Breast epithelium (tissue), 3 donors: ENCODE data around the gene TAF1.

ENCODE experiments used
- POLR2AphosphoS5 ChIP-seq, 3 donors: sonication (generic); formaldehyde crosslinking; IDR thresholded peaks; one replicate each; pipeline ENCODE4 v1.6.1; 2017; ENCODE audit warnings: antibody characterized with exemption in 3 of 3
- TF ChIP-seq, protein P1 (sequence below), 3 donors: fragments of 450-650 bp; IDR thresholded peaks; one replicate each; pipeline ENCODE4 v1.5.1; 2016 to 2017; ENCODE audit warnings: antibody characterized with exemption in 3 of 3, mild to moderate bottlenecking in 3 of 3, moderate library complexity in 3 of 3

DNA sequence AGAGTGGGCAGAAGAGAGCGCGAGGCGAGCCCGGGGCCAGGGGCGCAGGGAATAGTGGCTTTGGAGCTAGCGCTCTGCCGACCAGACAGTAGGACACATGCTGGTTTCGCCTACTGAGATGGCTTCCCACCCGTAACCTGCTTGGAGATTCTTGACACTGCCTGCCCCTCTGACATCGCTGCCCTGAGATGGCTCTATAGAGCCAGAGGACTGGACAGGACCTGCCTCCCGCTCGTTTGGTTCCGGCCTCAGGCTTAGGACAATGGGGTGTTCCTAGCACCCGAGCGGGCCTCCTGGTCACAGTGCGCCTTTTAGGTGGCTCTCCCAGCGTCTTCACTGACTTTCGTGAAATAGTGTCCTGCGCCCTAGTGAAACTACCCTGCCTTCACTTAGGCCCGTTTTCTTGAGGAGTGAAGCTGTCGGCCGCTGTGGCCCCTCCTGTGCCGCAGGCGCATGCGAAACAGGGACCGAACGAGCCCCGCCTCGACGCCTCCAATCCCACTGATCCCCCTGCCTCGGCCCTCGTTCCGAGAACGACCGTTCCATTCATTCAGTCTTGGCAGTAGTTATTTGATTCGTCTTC is 608 bp downstream of the TAF1 start:
- TF ChIP-seq, protein P1, sequence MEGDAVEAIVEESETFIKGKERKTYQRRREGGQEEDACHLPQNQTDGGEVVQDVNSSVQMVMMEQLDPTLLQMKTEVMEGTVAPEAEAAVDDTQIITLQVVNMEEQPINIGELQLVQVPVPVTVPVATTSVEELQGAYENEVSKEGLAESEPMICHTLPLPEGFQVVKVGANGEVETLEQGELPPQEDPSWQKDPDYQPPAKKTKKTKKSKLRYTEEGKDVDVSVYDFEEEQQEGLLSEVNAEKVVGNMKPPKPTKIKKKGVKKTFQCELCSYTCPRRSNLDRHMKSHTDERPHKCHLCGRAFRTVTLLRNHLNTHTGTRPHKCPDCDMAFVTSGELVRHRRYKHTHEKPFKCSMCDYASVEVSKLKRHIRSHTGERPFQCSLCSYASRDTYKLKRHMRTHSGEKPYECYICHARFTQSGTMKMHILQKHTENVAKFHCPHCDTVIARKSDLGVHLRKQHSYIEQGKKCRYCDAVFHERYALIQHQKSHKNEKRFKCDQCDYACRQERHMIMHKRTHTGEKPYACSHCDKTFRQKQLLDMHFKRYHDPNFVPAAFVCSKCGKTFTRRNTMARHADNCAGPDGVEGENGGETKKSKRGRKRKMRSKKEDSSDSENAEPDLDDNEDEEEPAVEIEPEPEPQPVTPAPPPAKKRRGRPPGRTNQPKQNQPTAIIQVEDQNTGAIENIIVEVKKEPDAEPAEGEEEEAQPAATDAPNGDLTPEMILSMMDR (IDR thresholded peaks at IDR 0.05): no peak
- TF ChIP-seq POLR2AphosphoS5 (IDR thresholded peaks at IDR 0.05): no peak
